Liver (tissue), 9 donors: Measurements from ENCODE around the gene UBD. TPM values are rescaled to one million over a fixed set of nuclear protein-coding genes. Genes with fewer than 3 reads are reported as not detected.

Source experiments
- DNase-seq: peaks from one replicate; pipeline ENCODE4 v3.0.0-alpha.2; 2017; ENCODE audit warnings: low spot score
- H3K27ac ChIP-seq, 2 donors: one replicate each; pipeline ENCODE4 v1.7.0; 2013; ENCODE audit warnings: inconsistent platforms in 2 of 2, low read length in 2 of 2, control low read depth in 1 of 2, low read depth in 1 of 2, mild to moderate bottlenecking in 1 of 2
- H3K27me3 ChIP-seq, 4 donors: one replicate each; pipeline versions ENCODE4 v1.6.1 to v1.7.0; 2013; ENCODE audit warnings: low read length in 3 of 4, inconsistent platforms in 1 of 4, mild to moderate bottlenecking in 1 of 4, moderate library complexity in 1 of 4; ENCODE audit not compliant: control insufficient read depth in 4 of 4, insufficient read depth in 4 of 4
- H3K36me3 ChIP-seq, 4 donors: one replicate each; pipeline versions ENCODE4 v1.6.1 to v1.7.0; 2013; ENCODE audit warnings: low read length in 3 of 4, mild to moderate bottlenecking in 3 of 4, low read depth in 1 of 4, moderate library complexity in 1 of 4; ENCODE audit not compliant: control insufficient read depth in 4 of 4, insufficient read depth in 3 of 4
- H3K4me1 ChIP-seq, 4 donors: one replicate each; pipeline versions ENCODE4 v1.6.1 to v1.7.0; 2013; ENCODE audit warnings: low read length in 3 of 4, mild to moderate bottlenecking in 3 of 4, moderate library complexity in 1 of 4; ENCODE audit not compliant: control insufficient read depth in 4 of 4, insufficient read depth in 4 of 4
- H3K4me3 ChIP-seq, 3 donors: one replicate each; pipeline versions ENCODE4 v1.6.1 to v1.7.0; 2013; ENCODE audit warnings: low read length in 3 of 3, control low read depth in 1 of 3, low read depth in 1 of 3, mild to moderate bottlenecking in 1 of 3
- H3K9ac ChIP-seq, 2 donors: one replicate each; pipeline ENCODE4 v1.7.0; 2013; ENCODE audit warnings: low read length in 2 of 2, mild to moderate bottlenecking in 2 of 2, moderate library complexity in 2 of 2, control low read depth in 1 of 2, low read depth in 1 of 2
- H3K9me3 ChIP-seq, 4 donors: one replicate each; pipeline versions ENCODE4 v1.6.1 to v1.7.0; 2013; ENCODE audit warnings: low read length in 3 of 4; ENCODE audit not compliant: control insufficient read depth in 4 of 4
- EGR1 ChIP-seq, 2 donors: IDR thresholded peaks; 2 replicates each; pipeline ENCODE4 v1.6.1; 2016 to 2018; ENCODE audit warnings: antibody characterized with exemption in 2 of 2, low read depth in 2 of 2
- FOXA1 ChIP-seq: IDR thresholded peaks from 2 replicates; pipeline ENCODE4 v1.6.1; 2016; ENCODE audit warnings: antibody characterized with exemption
- FOXA2 ChIP-seq: IDR thresholded peaks from 2 replicates; pipeline ENCODE4 v1.6.1; 2016; ENCODE audit warnings: antibody characterized with exemption
- GABPA ChIP-seq, 2 donors: IDR thresholded peaks in 1 of 2; conservative IDR thresholded peaks in 1 of 2; 2 replicates each; pipeline ENCODE4 v1.6.1; 2016; ENCODE audit warnings: antibody characterized with exemption in 2 of 2, mild to moderate bottlenecking in 1 of 2, moderate library complexity in 1 of 2
- HNF4A ChIP-seq, 2 donors: conservative IDR thresholded peaks; 2 replicates each; pipeline ENCODE4 v1.6.1; 2016; ENCODE audit warnings: antibody characterized with exemption in 2 of 2, mild to moderate bottlenecking in 2 of 2
- HNF4G ChIP-seq: IDR thresholded peaks from 2 replicates; pipeline ENCODE4 v1.6.1; 2016; ENCODE audit warnings: antibody characterized with exemption
- JUND ChIP-seq, 2 donors: IDR thresholded peaks; 2 replicates each; pipeline ENCODE4 v1.6.1; 2016; ENCODE audit warnings: antibody characterized with exemption in 2 of 2
- NR2F2 ChIP-seq: IDR thresholded peaks from 2 replicates; pipeline ENCODE4 v1.6.1; 2016; ENCODE audit warnings: antibody characterized with exemption
- RAD21 ChIP-seq, 2 donors: IDR thresholded peaks; 2 replicates each; pipeline ENCODE4 v1.6.1; 2016; ENCODE audit warnings: antibody characterized with exemption in 2 of 2, mild to moderate bottlenecking in 2 of 2
- RXRA ChIP-seq, 2 donors: IDR thresholded peaks; 2 replicates each; pipeline ENCODE4 v1.6.1; 2017 to 2018; ENCODE audit warnings: antibody characterized with exemption in 2 of 2, mild to moderate bottlenecking in 1 of 2
- SP1 ChIP-seq: IDR thresholded peaks from 2 replicates; pipeline ENCODE4 v1.6.1; 2018; ENCODE audit warnings: antibody characterized with exemption, mild to moderate bottlenecking
- TAF1 ChIP-seq: conservative IDR thresholded peaks from 2 replicates; pipeline ENCODE4 v1.6.1; 2016; ENCODE audit warnings: antibody characterized with exemption, mild to moderate bottlenecking
- YY1 ChIP-seq: IDR thresholded peaks from 2 replicates; pipeline ENCODE4 v1.6.1; 2016; ENCODE audit warnings: antibody characterized with exemption, mild to moderate bottlenecking
- WGBS: extraction: QIAGEN DNeasy Blood & Tissue Kit; methylation state at CpG from one replicate; pipeline ENCODE4 v1.1.7; 2013; 5-methylcytosine and 5-hydroxymethylcytosine counted together
- polyA plus RNA-seq, 2 donors: library from polyadenylated mRNA; stranded (reverse) in 1 of 2; unstranded in 1 of 2; fragments of 200-250 nt in 1 of 2; fragments of >200 nt in 1 of 2; fragmentation: Nextera tagmentation in 1 of 2; extraction: Ambion mirVana in 1 of 2; gene quantifications; one replicate each; pipeline versions ENCODE4 v1.2.1 to v1.2.3, GENCODE V29; 2013 to 2015
- total RNA-seq, 2 donors: library from RNA; depleted of rRNA; stranded (reverse); fragments of >200 nt; gene quantifications; one replicate each; pipeline ENCODE4 v1.2.3, GENCODE V29; 2014
- TF ChIP-seq, protein P1 (sequence below): IDR thresholded peaks from 2 replicates; pipeline ENCODE4 v1.6.1; 2016; ENCODE audit warnings: antibody characterized with exemption, mild to moderate bottlenecking
- TF ChIP-seq, protein P2 (sequence below): IDR thresholded peaks from 2 replicates; pipeline ENCODE4 v1.6.1; 2016; ENCODE audit warnings: antibody characterized with exemption
- TF ChIP-seq, protein P3 (sequence below): IDR thresholded peaks from 2 replicates; pipeline ENCODE4 v1.6.1; 2016; ENCODE audit warnings: antibody characterized with exemption
- TF ChIP-seq, protein P4 (sequence below): fragments of 150-350 bp; IDR thresholded peaks from 2 replicates; pipeline ENCODE4 v1.5.1; 2017; ENCODE audit warnings: improper control_type of control experiment, low read depth, low read length; ENCODE audit not compliant: missing input control
- TF ChIP-seq, protein P5 (sequence below): IDR thresholded peaks from 2 replicates; pipeline ENCODE4 v1.6.1; 2016; ENCODE audit warnings: antibody characterized with exemption
- donor health status: healthy.
- donor health status: healthy.
- donor health status: healthy.
- donor health status: healthy.
- donor health status: healthy.

UBD gene
- total and polyA plus RNA-seq, 4 donors, result 7.0 to 35.1 (median 28.1) TPM

DNA sequence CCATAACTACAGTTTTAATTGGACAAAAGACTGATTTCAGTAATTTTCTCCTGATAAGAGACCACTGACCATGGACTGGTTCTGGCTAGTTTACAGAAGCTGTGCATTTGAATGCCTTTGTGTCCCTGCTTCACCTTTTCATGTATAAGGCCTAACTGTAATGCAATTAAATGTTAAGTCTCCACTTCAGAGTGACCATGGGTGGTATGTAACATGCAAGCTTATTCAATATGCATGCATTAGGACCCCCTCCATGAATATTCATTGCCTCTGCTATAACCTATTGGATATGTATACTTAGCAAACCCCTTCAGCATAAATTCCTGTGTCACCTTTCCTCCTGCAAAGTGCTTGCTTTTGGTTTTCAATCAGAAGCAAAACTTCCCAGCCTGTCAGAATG lies 2.2 kb downstream of the UBD start:
- no peak for DNase-seq
- Histone ChIP-seq H3K9me3 (peaks cover 0 to 7% (median 0%) of the 10 kb centered on the region in 4 donors), H3K36me3 (peaks cover 0 to 1% (median 0%) of the 10 kb centered on the region in 4 donors), H3K4me3 (no peak overlapping the region), H3K27me3 (peaks cover 0 to 7% (median 0%) of the 10 kb centered on the region in 4 donors), H3K9ac (no peak overlapping the region), H3K27ac (no peak overlapping the region), H3K4me1 (peaks cover 0 to 22% (median 8%) of the 10 kb centered on the region in 4 donors)
- TF ChIP-seq, protein P1, sequence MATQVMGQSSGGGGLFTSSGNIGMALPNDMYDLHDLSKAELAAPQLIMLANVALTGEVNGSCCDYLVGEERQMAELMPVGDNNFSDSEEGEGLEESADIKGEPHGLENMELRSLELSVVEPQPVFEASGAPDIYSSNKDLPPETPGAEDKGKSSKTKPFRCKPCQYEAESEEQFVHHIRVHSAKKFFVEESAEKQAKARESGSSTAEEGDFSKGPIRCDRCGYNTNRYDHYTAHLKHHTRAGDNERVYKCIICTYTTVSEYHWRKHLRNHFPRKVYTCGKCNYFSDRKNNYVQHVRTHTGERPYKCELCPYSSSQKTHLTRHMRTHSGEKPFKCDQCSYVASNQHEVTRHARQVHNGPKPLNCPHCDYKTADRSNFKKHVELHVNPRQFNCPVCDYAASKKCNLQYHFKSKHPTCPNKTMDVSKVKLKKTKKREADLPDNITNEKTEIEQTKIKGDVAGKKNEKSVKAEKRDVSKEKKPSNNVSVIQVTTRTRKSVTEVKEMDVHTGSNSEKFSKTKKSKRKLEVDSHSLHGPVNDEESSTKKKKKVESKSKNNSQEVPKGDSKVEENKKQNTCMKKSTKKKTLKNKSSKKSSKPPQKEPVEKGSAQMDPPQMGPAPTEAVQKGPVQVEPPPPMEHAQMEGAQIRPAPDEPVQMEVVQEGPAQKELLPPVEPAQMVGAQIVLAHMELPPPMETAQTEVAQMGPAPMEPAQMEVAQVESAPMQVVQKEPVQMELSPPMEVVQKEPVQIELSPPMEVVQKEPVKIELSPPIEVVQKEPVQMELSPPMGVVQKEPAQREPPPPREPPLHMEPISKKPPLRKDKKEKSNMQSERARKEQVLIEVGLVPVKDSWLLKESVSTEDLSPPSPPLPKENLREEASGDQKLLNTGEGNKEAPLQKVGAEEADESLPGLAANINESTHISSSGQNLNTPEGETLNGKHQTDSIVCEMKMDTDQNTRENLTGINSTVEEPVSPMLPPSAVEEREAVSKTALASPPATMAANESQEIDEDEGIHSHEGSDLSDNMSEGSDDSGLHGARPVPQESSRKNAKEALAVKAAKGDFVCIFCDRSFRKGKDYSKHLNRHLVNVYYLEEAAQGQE, result no peak
- TF ChIP-seq SP1 (no peak), RAD21 (IDR thresholded peaks at IDR 0.05) (no peak), FOXA2 (no peak), HNF4G (no peak), YY1 (no peak), JUND (IDR thresholded peaks at IDR 0.05) (no peak), GABPA (IDR thresholded peaks at IDR 0.05 in 1 of 2, conservative IDR thresholded peaks at IDR 0.05 in 1 of 2) (no peak), TAF1 (no peak)
- TF ChIP-seq, protein P2, sequence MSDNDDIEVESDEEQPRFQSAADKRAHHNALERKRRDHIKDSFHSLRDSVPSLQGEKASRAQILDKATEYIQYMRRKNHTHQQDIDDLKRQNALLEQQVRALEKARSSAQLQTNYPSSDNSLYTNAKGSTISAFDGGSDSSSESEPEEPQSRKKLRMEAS, result no peak
- TF ChIP-seq, protein P3, sequence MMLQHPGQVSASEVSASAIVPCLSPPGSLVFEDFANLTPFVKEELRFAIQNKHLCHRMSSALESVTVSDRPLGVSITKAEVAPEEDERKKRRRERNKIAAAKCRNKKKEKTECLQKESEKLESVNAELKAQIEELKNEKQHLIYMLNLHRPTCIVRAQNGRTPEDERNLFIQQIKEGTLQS, result no peak
- TF ChIP-seq, protein P4, sequence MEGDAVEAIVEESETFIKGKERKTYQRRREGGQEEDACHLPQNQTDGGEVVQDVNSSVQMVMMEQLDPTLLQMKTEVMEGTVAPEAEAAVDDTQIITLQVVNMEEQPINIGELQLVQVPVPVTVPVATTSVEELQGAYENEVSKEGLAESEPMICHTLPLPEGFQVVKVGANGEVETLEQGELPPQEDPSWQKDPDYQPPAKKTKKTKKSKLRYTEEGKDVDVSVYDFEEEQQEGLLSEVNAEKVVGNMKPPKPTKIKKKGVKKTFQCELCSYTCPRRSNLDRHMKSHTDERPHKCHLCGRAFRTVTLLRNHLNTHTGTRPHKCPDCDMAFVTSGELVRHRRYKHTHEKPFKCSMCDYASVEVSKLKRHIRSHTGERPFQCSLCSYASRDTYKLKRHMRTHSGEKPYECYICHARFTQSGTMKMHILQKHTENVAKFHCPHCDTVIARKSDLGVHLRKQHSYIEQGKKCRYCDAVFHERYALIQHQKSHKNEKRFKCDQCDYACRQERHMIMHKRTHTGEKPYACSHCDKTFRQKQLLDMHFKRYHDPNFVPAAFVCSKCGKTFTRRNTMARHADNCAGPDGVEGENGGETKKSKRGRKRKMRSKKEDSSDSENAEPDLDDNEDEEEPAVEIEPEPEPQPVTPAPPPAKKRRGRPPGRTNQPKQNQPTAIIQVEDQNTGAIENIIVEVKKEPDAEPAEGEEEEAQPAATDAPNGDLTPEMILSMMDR, result no peak
- TF ChIP-seq, protein P5, sequence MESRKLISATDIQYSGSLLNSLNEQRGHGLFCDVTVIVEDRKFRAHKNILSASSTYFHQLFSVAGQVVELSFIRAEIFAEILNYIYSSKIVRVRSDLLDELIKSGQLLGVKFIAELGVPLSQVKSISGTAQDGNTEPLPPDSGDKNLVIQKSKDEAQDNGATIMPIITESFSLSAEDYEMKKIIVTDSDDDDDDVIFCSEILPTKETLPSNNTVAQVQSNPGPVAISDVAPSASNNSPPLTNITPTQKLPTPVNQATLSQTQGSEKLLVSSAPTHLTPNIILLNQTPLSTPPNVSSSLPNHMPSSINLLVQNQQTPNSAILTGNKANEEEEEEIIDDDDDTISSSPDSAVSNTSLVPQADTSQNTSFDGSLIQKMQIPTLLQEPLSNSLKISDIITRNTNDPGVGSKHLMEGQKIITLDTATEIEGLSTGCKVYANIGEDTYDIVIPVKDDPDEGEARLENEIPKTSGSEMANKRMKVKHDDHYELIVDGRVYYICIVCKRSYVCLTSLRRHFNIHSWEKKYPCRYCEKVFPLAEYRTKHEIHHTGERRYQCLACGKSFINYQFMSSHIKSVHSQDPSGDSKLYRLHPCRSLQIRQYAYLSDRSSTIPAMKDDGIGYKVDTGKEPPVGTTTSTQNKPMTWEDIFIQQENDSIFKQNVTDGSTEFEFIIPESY, result no peak

DNA sequence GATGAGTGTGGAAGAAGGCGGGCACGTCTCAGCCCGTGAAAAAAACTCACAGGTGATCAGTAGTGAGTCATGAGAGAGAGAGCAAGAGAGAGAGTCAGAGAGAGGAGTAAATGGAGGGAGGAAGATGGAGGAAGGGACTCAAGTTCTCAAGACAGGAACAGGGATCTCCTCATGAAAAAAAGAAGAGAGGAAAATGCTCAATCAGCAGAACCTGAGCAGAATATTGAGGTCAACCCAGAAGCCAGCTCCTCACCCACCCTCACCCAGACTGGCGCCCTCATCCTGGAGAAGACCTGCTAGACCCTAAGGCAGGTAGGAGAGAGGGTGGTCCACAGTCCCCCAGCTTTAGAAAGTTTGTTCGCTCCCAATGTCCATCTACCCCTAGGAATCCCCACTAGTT lies 4.8 kb downstream of the UBD start:
- TF ChIP-seq RXRA (IDR thresholded peaks at IDR 0.05) (no peak), NR2F2 (no peak), HNF4G (no peak), FOXA1 (no peak), HNF4A (conservative IDR thresholded peaks at IDR 0.05) (no peak), RAD21 (IDR thresholded peaks at IDR 0.05) (no peak), FOXA2 (no peak), GABPA (IDR thresholded peaks at IDR 0.05 in 1 of 2, conservative IDR thresholded peaks at IDR 0.05 in 1 of 2) (no peak), YY1 (no peak), SP1 (no peak), EGR1 (IDR thresholded peaks at IDR 0.05; ENCODE audit: low read depth in 2 of 2) (no peak), JUND (IDR thresholded peaks at IDR 0.05) (no peak)
- TF ChIP-seq, protein P1, result no peak

More for the DNA sequence above, 4.8 kb downstream of the UBD start:
- no peak for DNase-seq
- Histone ChIP-seq H3K27ac (no peak overlapping the region), H3K36me3 (peaks cover 0 to 1% (median 0%) of the 10 kb centered on the region in 4 donors), H3K4me1 (peaks cover 0 to 16% (median 3%) of the 10 kb centered on the region in 4 donors), H3K9ac (no peak overlapping the region), H3K4me3 (no peak overlapping the region), H3K9me3 (peaks cover 0 to 7% (median 0%) of the 10 kb centered on the region in 4 donors), H3K27me3 (peaks cover 0 to 7% (median 0%) of the 10 kb centered on the region in 4 donors)
- 93% methylated on average over 5 of the region's 5 CpGs for WGBS
